B cell (primary cell): Measurements from ENCODE around the gene JARID2. TPM values are rescaled to one million over a fixed set of nuclear protein-coding genes. Genes with fewer than 3 reads are reported as not detected.

ENCODE experiments used
- ATAC-seq: fragments of 200-7000 bp; cut with Tn5 transposase; one replicate; pipeline ENCODE4 v1.10.0; 2021; ENCODE audit warnings: low read depth, mild to moderate bottlenecking, moderate number of reproducible peaks, moderate library complexity
- CTCF ChIA-PET: fragments of 350-600 bp; sonication (Branson Sonifier 250); formaldehyde crosslinking; loops from one replicate; lab custom pipeline; 2021; ENCODE audit warnings: antibody characterized with exemption, inconsistent platforms; lab: Charles Lee
- POLR2A ChIA-PET: fragments of 350-600 bp; sonication (Branson Sonifier 250); formaldehyde crosslinking; loops from one replicate; lab custom pipeline; 2021; ENCODE audit warnings: antibody characterized with exemption; lab: Charles Lee
- DNase-seq: peaks from one replicate; pipeline ENCODE4 v3.0.0; 2013
- H2AFZ ChIP-seq: 2 replicates; pipeline ENCODE4 v1.6.1; 2012; ENCODE audit warnings: mild to moderate bottlenecking, low read depth, low read length; ENCODE audit not compliant: insufficient read depth, poor library complexity, severe bottlenecking
- H3K27ac ChIP-seq, 2 donors: 1 replicate in 1 of 2; 2 replicates in 1 of 2; pipeline ENCODE4 v1.5.1; 2012 to 2013; ENCODE audit warnings: low read length in 2 of 2, mild to moderate bottlenecking in 2 of 2, moderate library complexity in 1 of 2
- H3K27me3 ChIP-seq, 4 experiments: fragments of 200-600 bp in 1 of 4; sonication (generic) in 1 of 4; replicated peaks in 1 of 4; 1 replicate in 2 of 4; 2 replicates in 2 of 4; pipeline versions ENCODE4 v1.6.1 to v1.7.0; 2013 to 2016; ENCODE audit warnings: low read length in 3 of 4, mild to moderate bottlenecking in 2 of 4, mixed read lengths in 1 of 4, moderate library complexity in 1 of 4; ENCODE audit not compliant: insufficient read depth in 4 of 4, control insufficient read depth in 3 of 4; ENCODE audit errors: control extremely low read depth in 1 of 4
- H3K36me3 ChIP-seq, 2 experiments: replicated peaks in 1 of 2; 1 replicate in 1 of 2; 2 replicates in 1 of 2; pipeline versions ENCODE4 v1.6.1 to v1.7.1; 2013; ENCODE audit warnings: low read length in 1 of 2; ENCODE audit not compliant: insufficient read depth in 2 of 2, control insufficient read depth in 1 of 2; ENCODE audit errors: control extremely low read depth in 1 of 2, extremely low read depth in 1 of 2
- H3K4me1 ChIP-seq, 2 donors: fragments of 200-600 bp in 1 of 2; sonication (generic) in 1 of 2; 1 replicate in 1 of 2; 2 replicates in 1 of 2; pipeline versions ENCODE4 v1.5.1 to v1.6.1; 2013 to 2017; ENCODE audit warnings: low read length in 2 of 2; ENCODE audit not compliant: control insufficient read depth in 2 of 2, insufficient read depth in 2 of 2
- H3K4me2 ChIP-seq: replicated peaks from 2 replicates; pipeline ENCODE3; 2012; ENCODE audit warnings: mild to moderate bottlenecking, low read depth, low read length; ENCODE audit not compliant: poor library complexity, severe bottlenecking
- H3K4me3 ChIP-seq, 5 experiments: fragments of 200-600 bp in 1 of 5; sonication (generic) in 1 of 5; 1 replicate in 3 of 5; 2 replicates in 2 of 5; pipeline versions ENCODE4 v1.5.1 to v1.7.0; 2011 to 2016; ENCODE audit warnings: low read length in 4 of 5, mild to moderate bottlenecking in 4 of 5, low read depth in 2 of 5, control low read depth in 1 of 5, moderate library complexity in 1 of 5; ENCODE audit not compliant: insufficient read depth in 1 of 5; ENCODE audit errors: control extremely low read depth in 1 of 5, extremely low read depth in 1 of 5
- H3K79me2 ChIP-seq: fragments of 200-600 bp; sonication (generic); one replicate; pipeline ENCODE4 v1.6.0; 2016; ENCODE audit warnings: low read length; ENCODE audit not compliant: control insufficient read depth, insufficient read depth
- H3K9ac ChIP-seq: fragments of 200-600 bp; sonication (generic); 2 replicates; pipeline ENCODE4 v1.6.1; 2017; ENCODE audit warnings: mild to moderate bottlenecking, low read length, moderate library complexity
- H3K9me3 ChIP-seq, 3 donors: one replicate each; pipeline versions ENCODE4 v1.6.1 to v1.7.1; 2013; ENCODE audit warnings: low read length in 2 of 3; ENCODE audit not compliant: control insufficient read depth in 2 of 3, insufficient read depth in 1 of 3; ENCODE audit errors: control extremely low read depth in 1 of 3
- H4K20me1 ChIP-seq: 2 replicates; pipeline ENCODE4 v1.6.0; 2012; ENCODE audit warnings: mild to moderate bottlenecking, low read length; ENCODE audit not compliant: insufficient read depth, control insufficient read depth, poor library complexity, severe bottlenecking
- H3K27ac Mint-ChIP-seq: one replicate; pipeline ENCODE4 v1.8.0; 2021; ENCODE audit warnings: mixed read lengths
- H3K27me3 Mint-ChIP-seq: one replicate; pipeline ENCODE4 v1.8.0; 2021; ENCODE audit warnings: mixed read lengths
- H3K4me1 Mint-ChIP-seq: one replicate; pipeline ENCODE4 v1.8.0; 2021; ENCODE audit warnings: mixed read lengths
- H3K4me3 Mint-ChIP-seq: one replicate; pipeline ENCODE4 v1.8.0; 2021; ENCODE audit warnings: mixed read lengths
- H3K9me3 Mint-ChIP-seq: one replicate; pipeline ENCODE4 v1.8.0; 2022; ENCODE audit warnings: mixed read lengths; ENCODE audit not compliant: insufficient read depth
- CTCF ChIP-seq: fragments of 200-600 bp; IDR thresholded peaks from one replicate; pipeline ENCODE4 v1.8.0; 2022; ENCODE audit warnings: antibody characterized with exemption, mild to moderate bottlenecking
- EZH2 ChIP-seq: IDR thresholded peaks from 2 replicates; pipeline ENCODE4 v1.6.1; 2012; ENCODE audit warnings: borderline replicate concordance, low read depth, mild to moderate bottlenecking, moderate library complexity, low read length; ENCODE audit not compliant: insufficient read depth, poor library complexity, severe bottlenecking
- WGBS: methylation state at CpG from one replicate; pipeline ENCODE4 v1.1.5; 2013; ENCODE audit warnings: missing lambda C conversion rate; ENCODE audit not compliant: insufficient coverage; 5-methylcytosine and 5-hydroxymethylcytosine counted together
- intact Hi-C: fragments of 100-400 bp; cut with micrococcal nuclease; formaldehyde crosslinking; loops from one replicate; pipeline ENCODE4 v1.10.0; 2022
- polyA plus RNA-seq: library from polyadenylated mRNA; depleted of rRNA; stranded (reverse); fragments of >200 nt; gene quantifications from 2 replicates; pipeline ENCODE4 v1.2.3, GENCODE V29; 2012
- total RNA-seq, 2 donors: library from RNA; stranded (reverse); fragments of 120-200 nt in 1 of 2; gene quantifications; 1 replicate in 1 of 2; 2 replicates in 1 of 2; pipeline versions ENCODE4 v1.2.3 to v1.2.4, GENCODE V29; 2013 to 2022

Gene JARID2
- total and polyA plus RNA-seq, 2 donors (not counting 1 experiment from before 2014, with no cell fraction given) = 11.0 to 58.1 TPM

- DNase-seq (no peak), ATAC-seq (no peak)
- CTCF ChIA-PET = no interaction called here
- Histone ChIP-seq H2AFZ (no peak overlapping the region), H3K4me2 (no peak overlapping the region), H3K4me3 (no peak overlapping the region), H3K79me2 (peaks cover 47% of the 10 kb centered on the region), H3K9me3 (no peaks in the 10 kb centered on the region), H4K20me1 (peaks cover 37% of the 10 kb centered on the region), H3K4me1 (no peaks in the 10 kb centered on the region), H3K27me3 (no peaks in the 10 kb centered on the region), H3K9ac (no peak overlapping the region), H3K36me3 (peaks cover 6 to 98% of the 10 kb centered on the region in 2 experiments), H3K27ac (no peak overlapping the region)
- H3K4me3 Mint-ChIP-seq = no peak overlapping the region
- TF ChIP-seq EZH2 (no peak), CTCF (no peak)
- intact Hi-C loops = no loop called here
- no peaks in the 10 kb centered on the region for H3K27me3 Mint-ChIP-seq
- H3K9me3 Mint-ChIP-seq = no peaks in the 10 kb centered on the region
- H3K27ac Mint-ChIP-seq = no peak overlapping the region
- POLR2A ChIA-PET = no interaction called here
- 93% methylated on average over 3 of the region's 6 CpGs for WGBS
- H3K4me1 Mint-ChIP-seq = peaks cover 2% of the 10 kb centered on the region
Observed at GRCh38 chr6:15508441-15508871, 262.6 kb downstream of the JARID2 start.

GRCh38 chr6:15508931-15509330 is 263.1 kb downstream of the JARID2 start:
- peaks cover 4 to 98% of the 10 kb centered on the region in 2 experiments for H3K36me3 ChIP-seq
- ChIA-PET POLR2A (no interaction called here), CTCF (no interaction called here)
- H3K4me1 ChIP-seq = no peaks in the 10 kb centered on the region
- no peak overlapping the region for H3K4me2 ChIP-seq
- no peak overlapping the region for H2AFZ ChIP-seq
- H3K27me3 ChIP-seq = no peaks in the 10 kb centered on the region
- no peak for DNase-seq
- WGBS = 98% methylated on average over 11 of the region's 15 CpGs
- H3K9me3 ChIP-seq = no peaks in the 10 kb centered on the region
- H3K9ac ChIP-seq = no peak overlapping the region
- H3K9me3 Mint-ChIP-seq = no peaks in the 10 kb centered on the region
- H3K27me3 Mint-ChIP-seq = no peaks in the 10 kb centered on the region
- intact Hi-C loops = no loop called here
- no peak overlapping the region for H3K4me3 Mint-ChIP-seq
- no peak overlapping the region for H3K4me3 ChIP-seq
- peaks cover 52% of the 10 kb centered on the region for H3K79me2 ChIP-seq
- TF ChIP-seq EZH2 (no peak), CTCF (no peak)
- ATAC-seq = no peak
- H3K27ac Mint-ChIP-seq = no peak overlapping the region
- H3K4me1 Mint-ChIP-seq = peaks cover 2% of the 10 kb centered on the region
- H4K20me1 ChIP-seq = peaks cover 34% of the 10 kb centered on the region
- H3K27ac ChIP-seq = no peak overlapping the region
